Measurements from ENCODE around the gene KIAA1549. TPM values are rescaled to one million over a fixed set of nuclear protein-coding genes. Genes with fewer than 3 reads are reported as not detected.

Gene KIAA1549
- total RNA-seq, 2 donors from 2014 or later = 0.95 to 1.8 TPM

DNA sequence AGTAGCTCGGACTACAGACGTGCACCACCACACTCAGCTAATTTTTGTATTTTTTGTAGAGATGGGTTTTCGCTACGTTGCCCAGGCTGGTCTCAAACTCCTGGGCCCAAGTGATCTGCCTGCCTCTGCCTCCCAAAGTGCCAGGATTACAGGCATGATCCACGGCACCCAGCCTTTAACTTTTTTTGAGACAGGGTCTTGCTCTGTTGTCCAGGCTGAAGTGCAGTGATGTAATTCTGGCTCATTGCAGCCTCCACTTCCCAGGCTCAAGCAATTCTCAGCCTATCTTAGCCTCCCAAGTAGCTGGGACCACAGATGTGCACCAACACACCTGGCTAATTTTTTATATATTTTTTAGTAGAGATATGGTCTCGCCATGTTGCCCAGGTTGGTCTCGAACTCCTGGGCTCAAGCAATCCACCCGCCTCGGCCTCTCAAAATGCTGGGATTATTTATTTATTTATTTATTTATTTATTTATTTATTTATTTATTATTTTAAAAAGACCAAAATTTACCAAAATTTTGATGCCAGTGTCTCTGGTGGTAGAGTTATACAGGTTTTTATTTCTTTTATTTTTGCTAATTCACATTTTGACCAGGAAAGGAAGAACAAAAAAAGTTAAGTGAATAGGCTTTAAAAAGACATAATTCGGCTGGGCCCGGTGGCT lies 158.2 kb downstream of the KIAA1549 start:
- H3K4me3 ChIP-seq = no peak overlapping the region
- DNase-seq (ENCODE audit: low spot score) (no peak), ATAC-seq (ENCODE audit: insufficient number of reproducible peaks, low FRiP score, low read depth) (no peak)
- no peaks in the 10 kb centered on the region for H3K36me3 ChIP-seq
- TF ChIP-seq, protein P1, sequence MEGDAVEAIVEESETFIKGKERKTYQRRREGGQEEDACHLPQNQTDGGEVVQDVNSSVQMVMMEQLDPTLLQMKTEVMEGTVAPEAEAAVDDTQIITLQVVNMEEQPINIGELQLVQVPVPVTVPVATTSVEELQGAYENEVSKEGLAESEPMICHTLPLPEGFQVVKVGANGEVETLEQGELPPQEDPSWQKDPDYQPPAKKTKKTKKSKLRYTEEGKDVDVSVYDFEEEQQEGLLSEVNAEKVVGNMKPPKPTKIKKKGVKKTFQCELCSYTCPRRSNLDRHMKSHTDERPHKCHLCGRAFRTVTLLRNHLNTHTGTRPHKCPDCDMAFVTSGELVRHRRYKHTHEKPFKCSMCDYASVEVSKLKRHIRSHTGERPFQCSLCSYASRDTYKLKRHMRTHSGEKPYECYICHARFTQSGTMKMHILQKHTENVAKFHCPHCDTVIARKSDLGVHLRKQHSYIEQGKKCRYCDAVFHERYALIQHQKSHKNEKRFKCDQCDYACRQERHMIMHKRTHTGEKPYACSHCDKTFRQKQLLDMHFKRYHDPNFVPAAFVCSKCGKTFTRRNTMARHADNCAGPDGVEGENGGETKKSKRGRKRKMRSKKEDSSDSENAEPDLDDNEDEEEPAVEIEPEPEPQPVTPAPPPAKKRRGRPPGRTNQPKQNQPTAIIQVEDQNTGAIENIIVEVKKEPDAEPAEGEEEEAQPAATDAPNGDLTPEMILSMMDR (IDR thresholded peaks at IDR 0.05) = no peak
- no peaks in the 10 kb centered on the region for H3K27me3 ChIP-seq (replicated peaks; ENCODE audit: insufficient read depth)
- no peaks in the 10 kb centered on the region for H3K4me1 ChIP-seq (ENCODE audit: control insufficient read depth in 1 of 2, low read depth in 2 of 2)
- H3K9me3 ChIP-seq = no peaks in the 10 kb centered on the region
- no peak overlapping the region for H3K27ac ChIP-seq

DNA sequence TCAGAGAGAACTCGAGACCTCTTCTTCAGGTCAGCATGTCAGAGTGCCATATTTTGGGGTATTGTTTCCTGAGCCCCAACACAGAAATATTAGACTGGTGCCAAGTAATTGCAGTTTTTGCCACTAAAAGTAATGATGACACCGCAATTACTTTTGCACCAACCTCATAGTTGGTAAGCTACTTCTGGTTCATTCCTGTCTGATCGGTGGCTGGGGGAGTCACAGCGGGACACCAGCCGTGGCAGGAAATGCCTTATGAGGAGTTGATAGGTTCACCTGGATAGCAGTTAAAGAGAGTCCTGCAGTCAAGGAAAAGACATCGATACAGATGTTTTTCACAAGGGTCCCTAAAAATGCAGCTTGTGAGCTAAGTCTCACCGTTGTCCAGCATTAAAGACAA lies 159.3 kb downstream of the KIAA1549 start:
- ATAC-seq (ENCODE audit: insufficient number of reproducible peaks, low FRiP score, low read depth) (no peak), DNase-seq (ENCODE audit: low spot score) (no peak)
- TF ChIP-seq, protein P1 (IDR thresholded peaks at IDR 0.05) = no peak
- H3K9me3 ChIP-seq = no peaks in the 10 kb centered on the region
- no peaks in the 10 kb centered on the region for H3K27me3 ChIP-seq (replicated peaks; ENCODE audit: insufficient read depth)
- H3K27ac ChIP-seq = no peak overlapping the region
- no peak overlapping the region for H3K4me3 ChIP-seq
- H3K4me1 ChIP-seq (ENCODE audit: control insufficient read depth in 1 of 2, low read depth in 2 of 2) = no peaks in the 10 kb centered on the region
- no peaks in the 10 kb centered on the region for H3K36me3 ChIP-seq

DNA sequence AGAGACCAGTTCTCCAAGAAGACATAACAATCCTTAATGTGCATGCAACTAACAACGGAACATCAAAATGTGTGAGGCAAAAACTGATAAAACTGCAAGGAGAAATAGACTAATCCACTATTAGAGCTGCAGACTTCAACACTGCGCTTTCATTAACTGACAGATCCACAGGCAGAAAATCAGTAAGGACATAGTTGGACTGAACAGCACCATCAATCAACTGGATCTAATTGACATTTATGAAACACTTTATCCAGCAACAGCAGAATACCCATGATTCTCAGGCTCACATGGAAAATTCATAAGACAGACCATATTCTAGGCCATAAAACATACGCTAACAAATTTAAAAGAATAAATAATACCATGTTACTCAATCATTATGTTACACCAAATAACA lies 161.6 kb downstream of the KIAA1549 start:
- Histone ChIP-seq H3K4me1 (ENCODE audit: control insufficient read depth in 1 of 2, low read depth in 2 of 2) (no peaks in the 10 kb centered on the region), H3K27ac (no peak overlapping the region), H3K27me3 (replicated peaks; ENCODE audit: insufficient read depth) (no peaks in the 10 kb centered on the region), H3K9me3 (no peaks in the 10 kb centered on the region), H3K4me3 (no peak overlapping the region), H3K36me3 (no peaks in the 10 kb centered on the region)
- DNase-seq (ENCODE audit: low spot score) (no peak), ATAC-seq (ENCODE audit: insufficient number of reproducible peaks, low FRiP score, low read depth) (no peak)
- TF ChIP-seq, protein P1 (IDR thresholded peaks at IDR 0.05) = no peak

DNA sequence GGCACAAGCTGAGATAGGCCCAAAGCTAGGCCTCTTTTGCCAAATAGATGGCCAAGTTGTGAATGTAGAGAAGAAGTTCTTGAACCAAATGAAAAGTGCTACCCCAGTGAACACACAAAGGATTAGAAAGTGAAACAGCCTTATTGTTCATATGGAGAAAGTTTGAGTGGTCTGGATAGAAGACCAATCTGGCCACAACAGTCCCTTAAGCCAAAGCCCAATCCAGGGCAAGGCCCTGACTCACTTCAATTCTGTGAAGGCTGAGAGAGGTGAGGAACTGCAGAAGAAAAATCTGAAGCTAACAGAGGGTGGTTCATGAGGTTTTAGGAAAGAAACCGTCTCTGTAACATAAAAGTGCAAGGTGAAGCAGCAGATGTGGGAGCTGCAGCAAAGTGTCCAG lies 164.5 kb downstream of the KIAA1549 start:
- Histone ChIP-seq H3K27me3 (replicated peaks; ENCODE audit: insufficient read depth) (no peaks in the 10 kb centered on the region), H3K4me1 (ENCODE audit: control insufficient read depth in 1 of 2, low read depth in 2 of 2) (no peaks in the 10 kb centered on the region), H3K27ac (no peak overlapping the region), H3K9me3 (no peaks in the 10 kb centered on the region), H3K36me3 (no peaks in the 10 kb centered on the region), H3K4me3 (no peak overlapping the region)
- ATAC-seq (ENCODE audit: insufficient number of reproducible peaks, low FRiP score, low read depth) (no peak), DNase-seq (ENCODE audit: low spot score) (no peak)
- TF ChIP-seq, protein P1 (IDR thresholded peaks at IDR 0.05) = no peak

DNA sequence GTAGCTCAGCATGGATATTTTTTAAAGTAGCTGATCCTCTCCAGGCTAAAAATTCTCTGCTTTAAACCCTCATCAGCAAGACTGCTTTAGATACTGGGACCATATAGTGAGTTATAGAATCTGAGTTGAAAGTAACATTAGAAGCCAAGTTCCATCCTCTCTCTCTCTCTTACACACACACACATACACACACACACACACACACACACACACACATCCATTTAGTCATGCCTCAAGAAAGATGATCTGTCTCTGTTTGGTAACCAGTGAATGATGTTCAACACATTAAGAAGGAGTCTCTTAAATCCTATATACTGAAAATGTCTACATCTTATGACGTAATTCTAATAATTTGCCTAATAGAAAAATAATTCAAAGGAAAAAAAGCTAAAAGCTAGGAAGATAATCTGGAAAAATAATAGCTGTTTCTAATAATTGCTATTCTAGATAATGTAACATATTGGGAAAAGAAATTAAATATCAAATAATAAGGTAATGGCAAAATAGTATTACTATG lies 166.3 kb downstream of the KIAA1549 start:
- Histone ChIP-seq H3K36me3 (no peaks in the 10 kb centered on the region), H3K27ac (no peak overlapping the region), H3K27me3 (replicated peaks; ENCODE audit: insufficient read depth) (no peaks in the 10 kb centered on the region), H3K4me3 (no peak overlapping the region), H3K9me3 (no peaks in the 10 kb centered on the region), H3K4me1 (ENCODE audit: control insufficient read depth in 1 of 2, low read depth in 2 of 2) (no peaks in the 10 kb centered on the region)
- no peak for DNase-seq (ENCODE audit: low spot score)
- ATAC-seq (ENCODE audit: insufficient number of reproducible peaks, low FRiP score, low read depth) = no peak
- TF ChIP-seq, protein P1 (IDR thresholded peaks at IDR 0.05) = no peak
